Thoracic aorta (tissue), 2 donors: Measurements from ENCODE around the gene SIK3. TPM values are rescaled to one million over a fixed set of nuclear protein-coding genes. Genes with fewer than 3 reads are reported as not detected.
"Not testable (repeated sequence)": the region's sequence is repeated elsewhere in the genome, so short reads cannot be mapped to it uniquely, and the experiment has no call there.

Source experiments
- ATAC-seq: fragments of 150-250 bp; one replicate; pipeline ENCODE4 v1.8.0; 2017; ENCODE audit warnings: low read depth; ENCODE audit not compliant: insufficient number of reproducible peaks, low FRiP score
- DNase-seq: peaks from one replicate; pipeline ENCODE4 v3.0.0-alpha.2; 2020; ENCODE audit warnings: low spot score
- H3K27ac ChIP-seq, 2 donors: fragments of 200-600 bp; sonication (generic); 1 replicate in 1 of 2; 2 replicates in 1 of 2; pipeline ENCODE4 v1.5.1; 2016; ENCODE audit warnings: mild to moderate bottlenecking in 2 of 2, moderate library complexity in 2 of 2
- H3K27me3 ChIP-seq: fragments of 200-600 bp; sonication (generic); replicated peaks from 2 replicates; pipeline ENCODE4 v1.6.0; 2016; ENCODE audit warnings: mild to moderate bottlenecking; ENCODE audit not compliant: insufficient read depth
- H3K36me3 ChIP-seq: fragments of 200-600 bp; sonication (generic); one replicate; pipeline ENCODE4 v1.5.1; 2016
- H3K4me1 ChIP-seq, 2 donors: fragments of 200-600 bp; sonication (generic); 1 replicate in 1 of 2; 2 replicates in 1 of 2; pipeline versions ENCODE4 v1.5.1 to v1.6.0; 2016; ENCODE audit warnings: low read depth in 2 of 2, mild to moderate bottlenecking in 1 of 2; ENCODE audit not compliant: control insufficient read depth in 1 of 2
- H3K4me3 ChIP-seq: fragments of 200-600 bp; sonication (generic); 2 replicates; pipeline ENCODE4 v1.5.1; 2016; ENCODE audit warnings: mild to moderate bottlenecking
- H3K9me3 ChIP-seq: fragments of 200-600 bp; sonication (generic); 2 replicates; pipeline ENCODE4 v1.5.1; 2016
- CTCF ChIP-seq: fragments of 200-600 bp; sonication (generic); IDR thresholded peaks from one replicate; pipeline ENCODE4 v1.5.1; 2019; ENCODE audit warnings: antibody characterized with exemption
- total RNA-seq, 2 donors: library from RNA; depleted of rRNA; stranded (reverse); fragments of >200 nt; gene quantifications; one replicate each; pipeline versions ENCODE4 v1.1.0 to v1.2.3, GENCODE V29; 2016

Gene SIK3
- total RNA-seq, 2 donors from 2014 or later = 32.9 to 53.7 TPM

GRCh38 chr11:116808262-116809175 lies 289.7 kb downstream of the SIK3 start:
- no peak for DNase-seq
- TF ChIP-seq CTCF = no peak
- H3K4me1 ChIP-seq = no peaks in the 10 kb centered on the region
- no peak for ATAC-seq
- H3K27me3 ChIP-seq = no peaks in the 10 kb centered on the region
- no peaks in the 10 kb centered on the region for H3K36me3 ChIP-seq
- no peak overlapping the region for H3K27ac ChIP-seq
- no peak overlapping the region for H3K4me3 ChIP-seq
- no peaks in the 10 kb centered on the region for H3K9me3 ChIP-seq

GRCh38 chr11:116807601-116808261 lies 290.5 kb downstream of the SIK3 start:
- H3K9me3 ChIP-seq = no peaks in the 10 kb centered on the region
- no peak for TF ChIP-seq CTCF
- no peaks in the 10 kb centered on the region for H3K36me3 ChIP-seq
- DNase-seq (no peak), ATAC-seq (no peak)
- no peak overlapping the region for H3K27ac ChIP-seq
- H3K4me1 ChIP-seq = no peaks in the 10 kb centered on the region
- H3K4me3 ChIP-seq = no peak overlapping the region
- no peaks in the 10 kb centered on the region for H3K27me3 ChIP-seq

GRCh38 chr11:116804001-116804400 lies 294.2 kb downstream of the SIK3 start:
- no peak for TF ChIP-seq CTCF
- no peaks in the 10 kb centered on the region for H3K4me1 ChIP-seq
- ATAC-seq (no peak), DNase-seq (no peak)
- H3K27me3 ChIP-seq = no peaks in the 10 kb centered on the region
- H3K4me3 ChIP-seq = no peak overlapping the region
- H3K9me3 ChIP-seq = no peaks in the 10 kb centered on the region
- H3K36me3 ChIP-seq = no peaks in the 10 kb centered on the region
- H3K27ac ChIP-seq = no peak overlapping the region

GRCh38 chr11:116801662-116802061 lies 296.6 kb downstream of the SIK3 start:
- H3K9me3 ChIP-seq, H3K4me1 ChIP-seq, H3K4me3 ChIP-seq, ATAC-seq, H3K27me3 ChIP-seq, DNase-seq, H3K36me3 ChIP-seq, H3K27ac ChIP-seq: not testable (repeated sequence)

GRCh38 chr11:116800610-116801009 lies 297.6 kb downstream of the SIK3 start:
- Histone ChIP-seq H3K4me3 (no peak overlapping the region), H3K27ac (no peak overlapping the region), H3K4me1 (no peaks in the 10 kb centered on the region), H3K9me3 (no peaks in the 10 kb centered on the region), H3K36me3 (no peaks in the 10 kb centered on the region), H3K27me3 (no peaks in the 10 kb centered on the region)
- ATAC-seq (no peak), DNase-seq (no peak)
- TF ChIP-seq CTCF = no peak
